T47D (cell line): ENCODE data around the gene RGPD3.

Experiments
- DNase-seq, 2 experiments: peaks; one replicate each; pipeline versions ENCODE4 v3.0.0 to v3.0.0-alpha.2; 2011 to 2012; ENCODE audit warnings: low read depth in 1 of 2, low spot score in 1 of 2
- JUND ChIP-seq: IDR thresholded peaks from 2 replicates; pipeline ENCODE4 v1.6.1; 2012; ENCODE audit warnings: low read depth
- in situ Hi-C: cut with HindIII; loops from 2 replicates; pipeline ENCODE4 v1.10.0; 2016; ENCODE audit warnings: low sequenced_read_pairs, low pct_unique_long_range_greater_than_20kb

The RGPD3 gene

DNA sequence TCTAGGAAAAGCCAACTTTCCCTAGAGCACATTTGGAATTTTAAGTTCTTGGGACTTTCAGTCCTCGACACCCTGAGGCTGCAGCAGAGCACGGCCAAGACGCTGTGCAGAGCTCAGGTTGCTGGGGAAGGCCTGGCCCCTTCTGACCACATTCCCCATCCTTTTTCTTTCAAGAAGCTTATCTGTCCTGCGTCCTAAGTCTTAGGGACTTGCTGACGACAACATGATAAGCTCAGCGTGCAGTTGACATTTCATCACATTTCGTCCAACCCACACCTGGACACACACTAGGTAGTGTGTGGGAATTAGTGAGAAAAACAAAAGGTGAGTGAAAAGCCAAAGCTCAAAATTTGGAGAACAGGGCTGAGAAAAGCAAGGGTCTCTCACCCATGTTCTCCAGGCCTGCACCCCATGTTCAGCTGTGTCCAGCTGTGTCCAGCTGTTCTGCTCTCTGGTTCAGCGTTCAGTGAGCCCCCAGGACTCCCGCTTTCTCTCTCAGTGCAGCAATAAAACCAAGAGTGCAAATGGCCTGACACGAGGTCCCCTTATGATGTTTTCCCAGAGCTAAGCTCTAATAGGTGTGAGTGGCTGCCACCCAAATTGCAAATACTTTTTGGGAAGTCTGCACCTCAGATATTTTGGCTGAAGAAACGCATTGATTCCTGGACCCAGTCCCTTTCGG, 101.9 kb downstream of the RGPD3 start:
- no peak for TF ChIP-seq JUND
- in situ Hi-C loops: no loop called here
- no peak for DNase-seq

DNA sequence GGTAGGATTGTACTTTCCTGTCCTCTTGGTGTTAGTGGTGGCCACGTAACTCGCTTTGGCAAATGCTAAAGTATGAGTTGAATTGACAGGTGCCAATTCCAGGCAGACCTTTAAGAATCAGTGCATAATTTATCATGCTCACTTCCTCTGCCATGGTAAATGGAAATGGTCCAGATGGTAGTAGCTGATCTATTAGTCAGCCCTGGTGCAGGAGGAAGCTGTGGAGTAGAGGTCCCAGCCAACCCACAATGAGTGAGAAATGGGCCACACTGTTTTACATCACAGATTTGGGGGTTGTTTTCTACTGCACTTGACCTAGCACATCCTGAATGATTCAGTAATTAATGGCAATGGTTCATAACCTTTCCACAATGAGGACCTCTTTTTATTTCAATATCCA, 104.4 kb downstream of the RGPD3 start:
- DNase-seq: no peak
- no peak for TF ChIP-seq JUND
- in situ Hi-C loops: no loop called here

DNA sequence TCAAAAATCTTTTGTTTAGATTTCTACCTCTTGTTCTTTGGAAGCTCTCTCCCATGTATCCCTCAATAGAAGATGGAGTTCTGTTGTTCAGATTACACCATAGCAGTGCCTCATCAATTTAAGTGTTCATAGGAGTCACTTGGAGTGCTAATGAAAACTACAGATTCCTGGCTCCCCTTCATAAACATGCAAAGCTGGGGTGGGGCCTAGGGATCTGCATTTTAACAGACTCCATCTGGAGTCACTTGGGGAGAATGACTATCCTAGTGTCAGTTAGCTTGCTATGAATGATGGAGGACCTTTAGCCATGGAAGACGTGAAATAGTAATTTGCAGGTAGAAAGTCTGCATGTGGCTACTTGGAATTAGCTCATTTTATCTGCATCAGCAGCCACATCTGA, 105.4 kb downstream of the RGPD3 start:
- in situ Hi-C loops: no loop called here
- DNase-seq: no peak
- TF ChIP-seq JUND: no peak

DNA sequence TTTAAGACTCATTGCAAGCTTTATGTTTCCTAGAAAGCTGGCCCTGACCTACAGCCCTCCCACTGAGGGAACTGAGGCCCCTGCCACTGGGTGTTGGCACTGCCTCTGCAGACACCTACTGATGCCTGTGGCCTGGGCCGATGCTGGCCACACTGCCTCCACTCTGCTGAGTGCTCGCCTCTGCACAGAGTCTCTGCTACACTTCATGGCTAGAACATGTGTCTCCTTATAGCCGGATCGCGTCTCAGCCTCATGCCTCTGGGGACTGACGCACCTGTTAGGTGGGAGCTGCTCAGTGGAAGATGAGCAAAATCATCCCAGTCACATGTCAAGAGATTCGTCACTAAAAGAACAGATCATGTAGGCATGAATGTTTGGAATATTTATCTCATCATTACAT, 108.7 kb downstream of the RGPD3 start:
- TF ChIP-seq JUND: no peak
- in situ Hi-C loops: no loop called here
- DNase-seq: no peak

DNA sequence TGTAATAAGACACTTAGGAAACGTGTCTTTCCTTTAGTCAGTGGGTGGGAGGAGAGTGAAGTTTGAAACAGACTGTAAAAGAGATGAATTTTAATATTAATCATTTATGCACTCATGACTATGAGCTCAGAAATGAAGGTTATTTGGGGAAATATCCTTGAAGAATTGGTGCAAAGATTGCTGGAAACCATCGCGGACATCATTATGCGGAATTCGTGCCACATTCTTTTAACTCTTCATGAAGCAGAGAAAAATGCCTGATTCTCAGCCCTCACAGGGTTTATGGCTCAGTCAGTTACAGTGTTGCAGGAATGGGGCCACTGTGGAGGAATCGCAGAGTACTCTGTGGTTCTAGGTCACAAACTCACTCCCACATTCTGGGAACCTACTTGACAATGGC, 109.7 kb downstream of the RGPD3 start:
- TF ChIP-seq JUND: no peak
- in situ Hi-C loops: no loop called here

DNA sequence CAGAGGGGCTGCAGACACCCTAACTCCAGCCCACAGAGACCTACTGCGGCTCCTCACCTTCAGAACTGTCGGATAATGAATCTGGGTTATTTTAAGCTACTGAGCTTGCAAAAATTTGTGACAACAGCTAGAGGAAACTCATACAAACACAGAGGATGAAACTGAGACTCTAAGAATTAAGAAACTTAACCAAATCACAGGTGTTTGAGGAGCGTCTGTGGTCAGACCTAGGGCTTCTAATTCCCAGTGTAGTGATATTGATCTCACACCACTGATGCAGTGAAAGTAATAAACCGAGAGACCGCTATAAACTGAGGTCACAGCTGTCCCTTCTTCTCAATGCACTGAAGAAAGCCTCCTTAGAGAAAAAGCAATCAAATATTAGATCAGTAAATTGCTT, 110.1 kb downstream of the RGPD3 start:
- no peak for DNase-seq
- TF ChIP-seq JUND: no peak
- in situ Hi-C loops: no loop called here

More for the DNA sequence above, 109.7 kb downstream of the RGPD3 start:
- no peak for DNase-seq

DNA sequence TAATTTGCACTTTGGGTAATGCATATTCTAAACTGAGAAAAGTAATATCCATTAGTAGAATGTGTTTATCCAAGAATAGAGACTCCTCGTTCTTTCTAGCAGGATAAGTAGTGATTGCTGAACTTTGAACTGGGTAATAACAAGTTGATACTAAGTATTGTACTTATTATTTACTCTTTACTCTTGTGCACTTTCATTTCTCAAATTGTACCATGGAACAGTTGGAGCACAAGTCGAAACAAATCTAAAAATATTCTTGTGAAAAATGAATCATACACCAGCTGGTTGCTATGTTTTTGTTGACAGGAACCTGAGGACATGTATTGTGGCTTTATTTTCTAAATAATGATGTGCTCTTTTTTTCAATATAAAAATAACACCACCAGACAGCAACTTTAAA, 111.9 kb downstream of the RGPD3 start:
- TF ChIP-seq JUND: no peak
- in situ Hi-C loops: no loop called here
- DNase-seq: no peak

DNA sequence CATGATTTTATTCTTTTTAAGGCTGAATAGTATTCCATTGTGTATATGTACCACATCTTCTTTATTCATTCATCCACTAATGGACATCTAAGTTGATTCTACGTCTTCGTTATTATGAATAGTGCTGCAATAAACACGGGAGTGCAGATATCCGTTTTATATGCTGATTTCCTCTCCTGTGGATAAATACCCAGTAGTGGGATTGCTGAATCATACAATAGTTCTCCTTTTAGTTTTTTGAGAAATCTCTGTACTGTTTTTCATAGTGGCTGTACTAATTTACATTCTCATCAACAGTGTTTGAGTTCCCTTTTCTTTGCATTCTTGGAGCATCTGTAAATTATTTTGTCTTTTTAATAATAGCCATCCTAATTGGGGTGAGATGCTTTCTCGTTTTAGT, 114.5 kb downstream of the RGPD3 start:
- in situ Hi-C loops: no loop called here
- TF ChIP-seq JUND: no peak
- DNase-seq: no peak

DNA sequence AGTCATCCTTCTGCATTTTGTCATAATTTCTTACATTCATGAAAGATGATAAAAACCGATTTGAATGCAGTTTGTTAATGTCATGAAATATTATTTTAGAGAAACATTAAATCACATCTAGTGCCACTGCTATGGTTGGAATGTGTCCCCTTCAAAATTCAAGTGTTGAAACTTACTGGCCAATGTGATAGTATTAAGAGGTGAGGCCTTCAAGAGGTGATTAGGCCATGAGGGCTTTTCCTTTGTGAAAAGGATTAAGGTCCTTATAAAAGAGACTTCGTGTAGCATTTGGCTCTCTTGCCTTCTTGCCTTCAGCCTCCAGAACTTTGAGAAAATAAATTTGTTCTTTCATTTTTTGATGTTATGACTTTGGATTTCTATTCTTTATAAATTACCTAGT, 117.2 kb downstream of the RGPD3 start:
- in situ Hi-C loops: no loop called here
- TF ChIP-seq JUND: no peak
- DNase-seq: no peak

DNA sequence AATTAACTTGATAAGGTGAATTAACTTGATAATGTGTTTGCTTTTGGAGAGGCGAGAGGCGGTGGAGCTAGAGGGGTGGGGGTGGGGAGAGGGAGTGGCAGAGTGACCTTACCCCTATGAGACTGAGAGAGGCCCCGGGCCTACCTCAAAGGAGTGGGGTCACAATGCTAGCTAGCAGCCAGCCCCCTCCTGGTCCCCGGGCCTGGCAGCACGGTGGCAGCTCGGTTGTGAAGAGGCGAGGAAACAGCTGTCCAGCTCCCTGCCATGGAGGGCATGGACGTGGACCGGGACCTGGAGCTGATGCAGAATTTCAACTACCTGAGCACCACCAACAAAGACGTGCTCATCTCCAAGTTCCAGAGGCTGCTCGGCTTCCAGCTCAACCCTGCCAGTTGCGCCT, 123.9 kb downstream of the RGPD3 start:
- no peak for TF ChIP-seq JUND
- in situ Hi-C loops: no loop called here
- DNase-seq: no peak

DNA sequence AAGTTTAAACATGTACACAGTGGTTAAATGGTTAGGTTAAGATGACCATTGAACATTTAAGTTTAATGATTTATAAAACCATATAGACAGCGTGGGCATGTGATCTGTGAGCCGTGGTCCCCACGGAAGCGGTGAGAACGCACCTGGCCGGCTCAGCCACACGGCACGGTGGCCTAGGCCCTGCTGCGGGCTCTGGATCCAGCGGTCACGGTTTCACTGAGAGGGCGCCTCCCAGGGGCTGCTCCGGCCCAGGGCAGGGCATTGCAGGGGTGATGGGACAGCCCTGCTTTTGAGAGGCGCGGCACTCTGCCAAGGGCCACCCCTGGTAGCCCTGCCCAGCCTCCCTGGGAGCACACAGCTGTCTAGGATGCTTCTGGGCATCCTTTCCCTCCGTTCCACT, 124.9 kb downstream of the RGPD3 start:
- DNase-seq: no peak
- no peak for TF ChIP-seq JUND
- in situ Hi-C loops: no loop called here

DNA sequence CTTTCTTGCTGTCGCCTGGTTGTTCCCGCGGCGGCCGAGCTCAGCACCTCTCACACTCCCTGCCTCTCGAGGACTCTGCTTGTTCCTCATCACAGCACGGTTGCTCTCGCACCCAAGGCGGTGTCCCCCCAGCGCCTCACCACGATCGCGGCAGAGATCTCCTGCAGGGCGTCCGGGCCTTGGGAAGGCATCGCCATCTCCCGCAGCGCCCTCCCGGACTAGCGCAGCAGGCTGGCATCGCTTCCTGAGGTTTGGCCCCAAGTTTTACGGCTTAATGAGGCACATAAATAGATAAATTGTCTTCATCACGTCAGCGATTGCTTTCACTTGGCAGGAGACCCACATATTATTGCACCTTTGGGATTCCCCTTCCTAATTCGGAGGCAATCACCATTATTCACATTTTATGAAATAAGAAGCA, 125.4 kb downstream of the RGPD3 start:
- no peak for TF ChIP-seq JUND
- DNase-seq: no peak
- in situ Hi-C loops: no loop called here

DNA sequence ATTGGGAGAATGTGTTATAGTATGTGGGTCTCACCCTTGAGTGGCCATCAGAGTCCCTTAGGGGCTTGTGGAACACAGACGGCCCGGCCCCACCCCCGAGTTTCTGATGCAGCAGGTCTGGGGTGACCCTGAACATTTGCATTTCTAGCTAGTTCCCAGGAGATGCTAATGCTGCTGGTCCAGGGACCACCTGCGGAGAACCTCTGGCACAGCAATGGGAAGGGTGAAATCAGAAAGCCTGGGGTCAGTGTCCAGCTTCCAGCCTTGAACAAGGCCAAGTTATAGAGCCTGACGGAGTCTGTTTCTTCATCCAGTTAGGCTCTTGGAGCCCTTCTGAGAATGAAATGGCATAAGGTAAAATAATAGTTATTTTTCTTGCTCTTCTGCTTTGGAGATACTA, 126.5 kb downstream of the RGPD3 start:
- no peak for TF ChIP-seq JUND
- in situ Hi-C loops: no loop called here
- no peak for DNase-seq
